ENCODE measurements around the gene ARHGEF17. TPM values are rescaled to one million over a fixed set of nuclear protein-coding genes. Genes with fewer than 3 reads are reported as not detected.

Gene ARHGEF17
- total and polyA plus RNA-seq, 2 of the 8 experiments (the other 6 are each of a cell fraction or from before 2014, with no cell fraction given), result 11.3 to 14.6 TPM

GRCh38 chr11:73367482-73368024 is 59.5 kb downstream of the ARHGEF17 start (continued):
- TF ChIP-seq EZH2 (IDR thresholded peaks at IDR 0.05; ENCODE audit: low read depth, low read length, severe bottlenecking), result no peak
- TF ChIP-seq TCF12 (IDR thresholded peaks at IDR 0.05; ENCODE audit: low read depth, low read length), result no peak
- TF ChIP-seq CEBPB (IDR thresholded peaks at IDR 0.05; ENCODE audit: low read depth, low read length), result no peak
- no peak for TF ChIP-seq JUN (IDR thresholded peaks at IDR 0.05; ENCODE audit: low read depth, low read length)
- TF ChIP-seq YY1 (IDR thresholded peaks at IDR 0.05; ENCODE audit: low read depth, low read length), result no peak
- TF ChIP-seq BCL11A (IDR thresholded peaks at IDR 0.05; ENCODE audit: low read depth in 2 of 2, low read length in 2 of 2), result no peak
- TF ChIP-seq POU5F1 (IDR thresholded peaks at IDR 0.05; ENCODE audit: low read depth, low read length), result no peak
- TF ChIP-seq HDAC2 (IDR thresholded peaks at IDR 0.05; ENCODE audit: borderline replicate concordance in 1 of 2, low read depth in 2 of 2, low read length in 2 of 2), result no peak
- TF ChIP-seq, protein P1, sequence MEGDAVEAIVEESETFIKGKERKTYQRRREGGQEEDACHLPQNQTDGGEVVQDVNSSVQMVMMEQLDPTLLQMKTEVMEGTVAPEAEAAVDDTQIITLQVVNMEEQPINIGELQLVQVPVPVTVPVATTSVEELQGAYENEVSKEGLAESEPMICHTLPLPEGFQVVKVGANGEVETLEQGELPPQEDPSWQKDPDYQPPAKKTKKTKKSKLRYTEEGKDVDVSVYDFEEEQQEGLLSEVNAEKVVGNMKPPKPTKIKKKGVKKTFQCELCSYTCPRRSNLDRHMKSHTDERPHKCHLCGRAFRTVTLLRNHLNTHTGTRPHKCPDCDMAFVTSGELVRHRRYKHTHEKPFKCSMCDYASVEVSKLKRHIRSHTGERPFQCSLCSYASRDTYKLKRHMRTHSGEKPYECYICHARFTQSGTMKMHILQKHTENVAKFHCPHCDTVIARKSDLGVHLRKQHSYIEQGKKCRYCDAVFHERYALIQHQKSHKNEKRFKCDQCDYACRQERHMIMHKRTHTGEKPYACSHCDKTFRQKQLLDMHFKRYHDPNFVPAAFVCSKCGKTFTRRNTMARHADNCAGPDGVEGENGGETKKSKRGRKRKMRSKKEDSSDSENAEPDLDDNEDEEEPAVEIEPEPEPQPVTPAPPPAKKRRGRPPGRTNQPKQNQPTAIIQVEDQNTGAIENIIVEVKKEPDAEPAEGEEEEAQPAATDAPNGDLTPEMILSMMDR (IDR thresholded peaks at IDR 0.05; ENCODE audit: control extremely low read depth in 1 of 3, insufficient read depth in 1 of 3, low read depth in 1 of 3, low read length in 3 of 3), result no peak
- no peak for TF ChIP-seq EP300 (IDR thresholded peaks at IDR 0.05; ENCODE audit: borderline replicate concordance in 1 of 2, low read depth in 2 of 2, low read length in 2 of 2)

All from H1 (cell line).